HCT116 (cell line): Measurements from ENCODE around the gene SLC12A8. TPM values are rescaled to one million over a fixed set of nuclear protein-coding genes. Genes with fewer than 3 reads are reported as not detected.

Source experiments
- ATAC-seq: fragments of 200-7000 bp; cut with Tn5 transposase; 2 replicates; pipeline ENCODE4 v1.9.1; 2020; ENCODE audit warnings: mild to moderate bottlenecking, moderate library complexity
- BruUV-seq: library from RNA; stranded (reverse); fragments of 400-500 nt; replicated peaks from 2 replicates; lab custom pipeline; 2021; lab: Mats Ljungman, UMichigan
- CTCF ChIA-PET: fragments of 300-600 bp; sonication (Branson Sonifier 250); formaldehyde crosslinking; loops from one replicate; lab custom pipeline; 2021; ENCODE audit warnings: antibody characterized with exemption; lab: Charles Lee
- POLR2A ChIA-PET: fragments of 300-600, 350-600 bp; sonication (Branson Sonifier 250); formaldehyde crosslinking; loops from one replicate; lab custom pipeline; 2021; ENCODE audit warnings: antibody characterized with exemption; lab: Charles Lee
- RAD21 ChIA-PET, 2 experiments: fragments of 300-600 bp; sonication (Branson Sonifier 250); formaldehyde crosslinking; loops; one replicate each; lab custom pipeline; 2023; ENCODE audit warnings: low total read pairs in 2 of 2; ENCODE audit not compliant: uncharacterized antibody in 2 of 2, unreplicated experiment in 2 of 2, low non-redundant PET in 1 of 2; lab: Charles Lee
- DNase-seq: peaks from one replicate; pipeline ENCODE4 v3.0.0-alpha.2; 2010; ENCODE audit warnings: low read depth, low spot score
- H2AFZ ChIP-seq: fragments of 200-600 bp; shearing (Covaris generic), sonication (generic); 2 replicates; pipeline ENCODE4 v1.6.1; 2017; ENCODE audit warnings: low read depth, mixed run types, mixed read lengths, antibody characterized with exemption, low read length; ENCODE audit not compliant: poor library complexity, severe bottlenecking
- H3K27ac ChIP-seq: 2 replicates; pipeline ENCODE4 v1.5.1; 2012; ENCODE audit warnings: low read depth, low read length
- H3K27me3 ChIP-seq: fragments of 200-600 bp; sonication (generic); 2 replicates; pipeline ENCODE4 v1.6.1; 2016; ENCODE audit warnings: mixed run types, low read length, mixed read lengths; ENCODE audit not compliant: insufficient read depth
- H3K36me3 ChIP-seq, 2 experiments: fragments of 200-500 bp in 1 of 2; fragments of 200-600 bp in 1 of 2; sonication (Bioruptor generic) in 1 of 2; sonication (generic) in 1 of 2; 2 replicates each; pipeline versions ENCODE4 v1.5.1 to v1.6.1; 2014 to 2016; ENCODE audit warnings: low read length in 2 of 2, inconsistent platforms in 1 of 2, mixed read lengths in 1 of 2, mixed run types in 1 of 2; ENCODE audit not compliant: insufficient read depth in 2 of 2, control insufficient read depth in 1 of 2
- H3K4me1 ChIP-seq, 2 experiments: fragments of 200-600 bp in 1 of 2; sonication (generic) in 1 of 2; 2 replicates each; pipeline versions ENCODE4 v1.5.1 to v1.6.1; 2012 to 2017; ENCODE audit warnings: low read length in 2 of 2, inconsistent platforms in 1 of 2, mild to moderate bottlenecking in 1 of 2, mixed read lengths in 1 of 2, mixed run types in 1 of 2, moderate library complexity in 1 of 2; ENCODE audit not compliant: insufficient read depth in 2 of 2, control insufficient read depth in 1 of 2
- H3K4me2 ChIP-seq: fragments of 200-600 bp; sonication (generic); 2 replicates; pipeline ENCODE4 v1.6.1; 2017; ENCODE audit warnings: mixed run types, low read length, mixed read lengths
- H3K4me3 ChIP-seq, 2 experiments: fragments of 200-600 bp in 1 of 2; sonication (generic) in 1 of 2; replicated peaks in 1 of 2; 2 replicates each; pipeline ENCODE4 v1.5.1; 2011 to 2016; ENCODE audit warnings: low read length in 2 of 2, control low read depth in 1 of 2, low read depth in 1 of 2, mild to moderate bottlenecking in 1 of 2, mixed read lengths in 1 of 2, mixed run types in 1 of 2
- H3K79me2 ChIP-seq: fragments of 200-600 bp; sonication (generic); 2 replicates; pipeline ENCODE4 v1.6.1; 2017; ENCODE audit warnings: mild to moderate bottlenecking, mixed run types, low read length, moderate library complexity, mixed read lengths; ENCODE audit not compliant: insufficient read depth
- H3K9ac ChIP-seq: fragments of 200-600 bp; sonication (generic); 2 replicates; pipeline ENCODE4 v1.6.1; 2016; ENCODE audit warnings: low read length, mixed read lengths
- H3K9me2 ChIP-seq: fragments of 200-600 bp; sonication (generic), shearing (Covaris generic); 2 replicates; pipeline ENCODE4 v1.6.1; 2017; ENCODE audit warnings: mixed run types, mild to moderate bottlenecking, moderate library complexity; ENCODE audit not compliant: insufficient read depth
- H3K9me3 ChIP-seq, 2 experiments: fragments of 200-500 bp in 1 of 2; fragments of 200-600 bp in 1 of 2; sonication (Bioruptor generic) in 1 of 2; sonication (generic) in 1 of 2; 2 replicates each; pipeline ENCODE4 v1.6.1; 2014 to 2017; ENCODE audit warnings: low read length in 2 of 2, mixed read lengths in 2 of 2, inconsistent platforms in 1 of 2, low read depth in 1 of 2, mild to moderate bottlenecking in 1 of 2, mixed run types in 1 of 2, moderate library complexity in 1 of 2; ENCODE audit not compliant: control insufficient read depth in 1 of 2, insufficient read depth in 1 of 2
- H4K20me1 ChIP-seq: fragments of 200-600 bp; sonication (generic), shearing (Covaris generic); 2 replicates; pipeline ENCODE4 v1.6.1; 2017; ENCODE audit warnings: mixed run types, mild to moderate bottlenecking, moderate library complexity; ENCODE audit not compliant: insufficient read depth
- EZH2phosphoT487 ChIP-seq: fragments of 200-600 bp; IDR thresholded peaks from 2 replicates; pipeline ENCODE4 v1.6.1; 2018; ENCODE audit warnings: antibody characterized with exemption, borderline replicate concordance
- FOSL1 ChIP-seq: IDR thresholded peaks from 2 replicates; pipeline ENCODE4 v1.6.1; 2012; ENCODE audit warnings: low read depth
- JUND ChIP-seq: IDR thresholded peaks from 2 replicates; pipeline ENCODE4 v1.6.1; 2012
- POLR2A ChIP-seq: IDR thresholded peaks from 2 replicates; pipeline ENCODE4 v1.7.0; 2011; ENCODE audit warnings: borderline replicate concordance; ENCODE audit not compliant: insufficient read depth, insufficient read length; ENCODE audit errors: extremely low read depth
- POLR2AphosphoS5 ChIP-seq: IDR thresholded peaks from 2 replicates; pipeline ENCODE4 v1.6.1; 2011; ENCODE audit warnings: mild to moderate bottlenecking, low read depth, low read length, moderate library complexity
- RAD21 ChIP-seq: IDR thresholded peaks from 2 replicates; pipeline ENCODE4 v1.6.1; 2012; ENCODE audit warnings: low read depth, mild to moderate bottlenecking
- SRF ChIP-seq: IDR thresholded peaks from 2 replicates; pipeline ENCODE4 v1.6.1; 2012; ENCODE audit warnings: low read depth
- TCF7L2 ChIP-seq: IDR thresholded peaks from 2 replicates; pipeline ENCODE4 v1.7.0; 2011; ENCODE audit warnings: borderline replicate concordance, inconsistent platforms; ENCODE audit not compliant: insufficient read depth, insufficient read length; ENCODE audit errors: extremely low read depth
- intact Hi-C: fragments of 100-400 bp; cut with micrococcal nuclease; formaldehyde crosslinking; loops from 2 replicates; pipeline ENCODE4 v1.10.0; 2022
- total RNA-seq: library from RNA; stranded (reverse); gene quantifications from one replicate; pipeline ENCODE4 v1.2.1, GENCODE V29; 2021; ENCODE audit not compliant: unreplicated experiment
- TF ChIP-seq, protein P1 (sequence below), 3 experiments: fragments of 200-600 bp in 1 of 3; sonication (generic) in 1 of 3; IDR thresholded peaks in 2 of 3; conservative IDR thresholded peaks in 1 of 3; 2 replicates each; pipeline ENCODE4 v1.5.1; 2012 to 2017; ENCODE audit warnings: low read depth in 2 of 3, low read length in 2 of 3, antibody characterized with exemption in 1 of 3, borderline replicate concordance in 1 of 3, control low read depth in 1 of 3, mild to moderate bottlenecking in 1 of 3, mixed read lengths in 1 of 3, mixed run types in 1 of 3, moderate library complexity in 1 of 3; ENCODE audit not compliant: insufficient read depth in 1 of 3

SLC12A8 gene
- total RNA-seq, 1 experiment from 2014 or later: 19.9 TPM

DNA sequence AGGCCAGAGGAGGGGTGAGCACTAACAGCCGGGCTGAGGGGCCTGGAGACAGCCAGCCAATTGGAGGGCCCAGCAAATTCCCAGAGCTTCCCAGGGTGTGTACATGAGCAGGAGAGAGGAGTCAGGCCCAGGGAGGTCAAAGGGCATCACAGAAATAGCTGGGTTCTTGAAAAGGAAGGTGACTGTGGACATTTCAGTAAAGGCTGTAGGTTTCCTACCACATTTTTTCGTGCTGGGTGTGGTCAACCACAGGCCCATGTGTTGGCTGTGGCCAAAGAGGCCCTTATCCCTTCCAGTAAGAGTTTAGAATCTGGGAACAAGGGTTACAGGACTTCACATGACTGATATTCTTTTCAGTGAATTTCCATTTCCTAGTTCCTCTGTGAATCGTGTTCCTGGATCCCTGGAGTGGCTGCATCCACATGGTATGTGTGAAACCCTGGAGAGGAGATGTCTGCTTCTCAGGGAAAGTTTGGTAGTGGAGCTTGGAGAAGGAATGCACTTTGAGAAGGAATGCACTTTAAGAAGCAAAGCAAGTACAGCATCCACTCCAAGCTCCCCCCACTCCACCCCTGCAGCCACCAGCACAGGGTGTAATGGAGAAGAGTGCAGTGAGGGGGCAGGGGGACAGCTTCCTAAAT is 83.6 kb downstream of the SLC12A8 start:
- POLR2A ChIA-PET: no interaction called here
- no TSS peak for BruUV-seq

More for the DNA sequence above, 83.6 kb downstream of the SLC12A8 start:
- Histone ChIP-seq H3K4me2 (peak overlapping the region; percentile 10), H4K20me1 (no peaks in the 10 kb centered on the region), H3K79me2 (no peaks in the 10 kb centered on the region), H3K27me3 (no peaks in the 10 kb centered on the region), H2AFZ (no peak overlapping the region), H3K4me1 (peaks cover 15 to 16% of the 10 kb centered on the region in 2 experiments), H3K9ac (no peak overlapping the region), H3K4me3 (no peak overlapping the region), H3K27ac (no peak overlapping the region), H3K9me2 (no peaks in the 10 kb centered on the region), H3K36me3 (no peaks in the 10 kb centered on the region), H3K9me3 (no peaks in the 10 kb centered on the region)
- no peak for TF ChIP-seq FOSL1
- no peak for TF ChIP-seq TCF7L2
- no peak for TF ChIP-seq POLR2A
- no peak for TF ChIP-seq POLR2AphosphoS5
- TF ChIP-seq SRF: no peak
- no peak for TF ChIP-seq JUND
- TF ChIP-seq, protein P1, sequence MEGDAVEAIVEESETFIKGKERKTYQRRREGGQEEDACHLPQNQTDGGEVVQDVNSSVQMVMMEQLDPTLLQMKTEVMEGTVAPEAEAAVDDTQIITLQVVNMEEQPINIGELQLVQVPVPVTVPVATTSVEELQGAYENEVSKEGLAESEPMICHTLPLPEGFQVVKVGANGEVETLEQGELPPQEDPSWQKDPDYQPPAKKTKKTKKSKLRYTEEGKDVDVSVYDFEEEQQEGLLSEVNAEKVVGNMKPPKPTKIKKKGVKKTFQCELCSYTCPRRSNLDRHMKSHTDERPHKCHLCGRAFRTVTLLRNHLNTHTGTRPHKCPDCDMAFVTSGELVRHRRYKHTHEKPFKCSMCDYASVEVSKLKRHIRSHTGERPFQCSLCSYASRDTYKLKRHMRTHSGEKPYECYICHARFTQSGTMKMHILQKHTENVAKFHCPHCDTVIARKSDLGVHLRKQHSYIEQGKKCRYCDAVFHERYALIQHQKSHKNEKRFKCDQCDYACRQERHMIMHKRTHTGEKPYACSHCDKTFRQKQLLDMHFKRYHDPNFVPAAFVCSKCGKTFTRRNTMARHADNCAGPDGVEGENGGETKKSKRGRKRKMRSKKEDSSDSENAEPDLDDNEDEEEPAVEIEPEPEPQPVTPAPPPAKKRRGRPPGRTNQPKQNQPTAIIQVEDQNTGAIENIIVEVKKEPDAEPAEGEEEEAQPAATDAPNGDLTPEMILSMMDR (IDR thresholded peaks at IDR 0.05 in 2 of 3, conservative IDR thresholded peaks at IDR 0.05 in 1 of 3; ENCODE audit: borderline replicate concordance in 1 of 3, insufficient read depth in 1 of 3, low read depth in 2 of 3, low read length in 2 of 3): no peak
- TF ChIP-seq RAD21: no peak
- TF ChIP-seq EZH2phosphoT487: no peak
- intact Hi-C loops: no loop called here
- ATAC-seq (peak; percentile 49), DNase-seq (no peak)
- RAD21 ChIA-PET: no interaction called here
- CTCF ChIA-PET: interaction anchor here (1.3 kb wide), 1 partner anchor 21 kb away, joined by 5 read pairs; no protein-coding TSS in a partner anchor
